Mesodermal cell (in vitro differentiated cells): ENCODE data around the gene C9orf43.

Experiments used
- H3K27ac ChIP-seq: 2 replicates; pipeline ENCODE4 v1.7.0; 2013; ENCODE audit warnings: mild to moderate bottlenecking, low read depth, low read length, moderate library complexity; ENCODE audit not compliant: severe bottlenecking
- H3K36me3 ChIP-seq: 2 replicates; pipeline ENCODE4 v1.7.1; 2013; ENCODE audit warnings: mild to moderate bottlenecking, low read length, moderate library complexity; ENCODE audit not compliant: control insufficient read depth, insufficient read depth
- H3K4me1 ChIP-seq: one replicate; pipeline ENCODE4 v1.7.1; 2013; ENCODE audit warnings: mild to moderate bottlenecking, low read length; ENCODE audit not compliant: insufficient read depth, control insufficient read depth, poor library complexity, severe bottlenecking
- H3K4me3 ChIP-seq: 2 replicates; pipeline ENCODE4 v1.7.0; 2013; ENCODE audit warnings: low read length, control low read depth, mild to moderate bottlenecking; ENCODE audit not compliant: insufficient read depth, poor library complexity, severe bottlenecking; ENCODE audit errors: extremely low read depth
- H3K9me3 ChIP-seq: 2 replicates; pipeline ENCODE4 v1.7.1; 2013; ENCODE audit warnings: mild to moderate bottlenecking, low read length, moderate library complexity; ENCODE audit not compliant: control insufficient read depth
- WGBS, 2 experiments: methylation state at CpG; one replicate each; pipeline ENCODE4 v1.1.5; 2013; ENCODE audit warnings: missing lambda C conversion rate in 2 of 2; ENCODE audit not compliant: insufficient coverage in 2 of 2; 5-methylcytosine and 5-hydroxymethylcytosine counted together

Gene C9orf43

DNA sequence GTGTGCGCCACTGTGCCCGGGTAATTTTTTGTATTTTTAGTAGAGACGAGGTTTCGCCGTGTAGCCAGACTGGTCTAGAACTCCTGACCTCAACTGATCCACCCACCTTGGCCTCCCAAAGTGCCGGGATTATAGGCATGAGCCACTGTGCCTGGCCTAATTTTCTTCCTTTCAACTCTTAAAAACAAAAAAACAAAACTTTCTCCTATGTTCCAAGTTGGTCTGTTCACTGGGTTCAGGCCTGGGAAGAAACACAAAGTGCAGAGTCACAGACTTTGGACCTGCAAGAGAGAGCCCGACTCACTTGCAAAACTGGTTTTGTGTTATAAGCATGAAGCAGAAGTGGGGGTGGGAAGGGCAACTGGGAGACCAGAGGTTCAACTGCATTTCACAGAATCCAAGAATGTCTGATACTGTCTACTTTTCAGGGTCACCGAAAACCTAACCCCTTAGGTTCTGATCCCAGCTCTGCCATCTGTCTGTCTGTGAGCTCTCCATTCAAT is 28.6 kb upstream of the C9orf43 start:
- 93% methylated on average over 3 to 8 of the region's 8 CpGs for WGBS, 2 experiments
- Histone ChIP-seq H3K4me3 (no peak overlapping the region), H3K4me1 (peaks cover 4% of the 10 kb centered on the region), H3K9me3 (no peaks in the 10 kb centered on the region), H3K27ac (no peak overlapping the region), H3K36me3 (peaks cover 13% of the 10 kb centered on the region)

DNA sequence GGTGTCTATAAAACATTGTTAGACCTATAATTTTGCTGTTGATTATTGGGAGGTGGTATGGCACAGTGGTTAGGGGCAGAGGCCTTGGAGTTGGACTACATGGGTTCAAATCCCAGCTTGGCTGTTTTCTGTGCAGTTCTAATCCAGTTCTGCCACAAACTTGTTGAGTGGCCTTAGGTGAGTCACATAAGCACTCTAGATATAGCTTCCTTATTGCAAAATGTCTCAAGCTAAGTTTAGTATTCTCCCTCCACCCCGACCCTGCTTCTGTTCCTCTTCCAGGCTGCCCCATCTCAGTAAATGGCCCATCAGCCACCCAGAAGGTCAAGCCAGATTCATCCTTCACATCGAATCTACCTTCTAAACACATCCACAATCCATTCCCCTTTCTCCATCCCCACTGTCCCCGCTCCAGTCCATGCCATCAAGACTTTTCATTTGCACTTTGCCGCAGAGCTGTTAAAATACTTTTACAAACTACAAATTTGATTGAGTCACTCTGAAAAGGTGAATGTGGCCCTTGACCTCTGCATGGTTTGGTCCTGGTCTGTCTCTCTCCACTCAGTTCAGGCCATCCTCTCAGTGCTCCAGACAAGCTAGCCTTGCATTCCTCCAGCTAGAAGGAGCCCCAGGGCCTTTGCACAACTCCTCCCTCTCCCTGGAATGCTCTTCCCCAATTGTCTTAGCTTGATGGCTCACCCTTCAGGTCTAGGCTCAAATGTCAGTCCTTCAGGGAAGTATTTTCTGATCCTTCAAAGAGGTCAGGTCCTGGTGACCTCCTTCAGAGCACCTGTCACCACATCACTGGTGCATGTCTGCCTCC is 23.8 kb upstream of the C9orf43 start:
- no peak overlapping the region for H3K27ac ChIP-seq
- H3K9me3 ChIP-seq = no peaks in the 10 kb centered on the region
- no peaks in the 10 kb centered on the region for H3K4me1 ChIP-seq
- H3K4me3 ChIP-seq = no peak overlapping the region
- 84 to 86% methylated on average over 3 of the region's 4 CpGs for WGBS, 2 experiments
- H3K36me3 ChIP-seq = peaks cover 50% of the 10 kb centered on the region

DNA sequence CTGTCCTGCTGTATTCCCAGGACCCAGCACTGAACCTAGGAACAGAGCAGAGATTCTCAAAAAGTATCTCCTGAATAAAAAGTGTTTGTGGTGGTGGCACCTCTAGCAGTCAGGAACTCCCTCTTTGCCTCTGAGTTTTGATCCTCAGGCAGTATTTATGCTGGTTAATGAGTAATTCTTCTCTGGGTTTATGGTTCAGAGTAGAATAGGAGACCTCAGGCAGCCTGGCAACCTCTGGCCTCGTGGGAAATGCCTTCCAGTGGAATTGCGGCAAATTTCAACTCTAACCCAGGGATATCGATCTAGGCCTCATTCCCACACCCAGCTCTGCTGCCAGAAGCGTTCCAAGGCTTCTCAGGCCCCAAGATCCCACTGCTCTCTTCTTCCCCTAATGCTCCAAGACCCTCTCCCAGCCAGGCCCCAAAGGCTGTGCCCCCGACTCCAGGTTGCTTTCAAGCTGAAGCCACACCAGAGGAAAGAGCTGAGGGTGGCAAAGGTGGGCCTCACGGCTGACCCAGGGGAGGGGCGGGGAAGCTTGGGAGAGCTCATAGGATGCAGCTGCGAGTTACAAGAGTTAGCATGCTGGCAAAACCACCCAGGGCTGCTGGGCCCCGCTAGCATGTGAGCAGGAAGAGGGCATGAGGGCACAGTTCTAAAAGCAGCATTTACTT is 22.9 kb upstream of the C9orf43 start:
- Histone ChIP-seq H3K27ac (peak overlapping the region; percentile 29), H3K4me1 (no peaks in the 10 kb centered on the region), H3K4me3 (no peak overlapping the region), H3K36me3 (peaks cover 57% of the 10 kb centered on the region), H3K9me3 (no peaks in the 10 kb centered on the region)
- WGBS, 2 experiments = 89 to 95% methylated on average over 8 of the region's 9 CpGs

DNA sequence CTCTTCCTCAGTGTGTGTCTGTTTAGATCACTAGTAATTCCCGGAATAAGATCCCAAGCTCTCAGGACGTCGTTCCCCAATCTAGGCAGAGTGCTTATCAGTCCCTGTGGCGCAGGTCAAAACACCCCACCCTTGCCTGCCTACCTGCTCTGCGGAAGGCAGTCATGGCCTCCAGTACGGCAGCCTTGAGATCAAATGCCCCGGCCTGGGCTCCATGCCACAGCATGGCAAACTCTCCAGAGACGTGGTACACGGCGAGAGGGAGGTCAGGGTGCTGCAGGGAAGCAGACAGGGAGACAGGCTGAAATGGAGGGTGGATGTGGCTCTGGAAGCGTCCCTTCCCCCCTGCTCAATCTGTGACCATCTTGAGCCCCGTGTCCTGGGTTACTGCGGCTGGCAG is 21.7 kb upstream of the C9orf43 start:
- no peak overlapping the region for H3K27ac ChIP-seq
- 95% methylated on average over 13 of the region's 13 CpGs for WGBS, 2 experiments
- H3K4me1 ChIP-seq = no peaks in the 10 kb centered on the region
- peaks cover 64% of the 10 kb centered on the region for H3K36me3 ChIP-seq
- no peak overlapping the region for H3K4me3 ChIP-seq
- no peaks in the 10 kb centered on the region for H3K9me3 ChIP-seq

DNA sequence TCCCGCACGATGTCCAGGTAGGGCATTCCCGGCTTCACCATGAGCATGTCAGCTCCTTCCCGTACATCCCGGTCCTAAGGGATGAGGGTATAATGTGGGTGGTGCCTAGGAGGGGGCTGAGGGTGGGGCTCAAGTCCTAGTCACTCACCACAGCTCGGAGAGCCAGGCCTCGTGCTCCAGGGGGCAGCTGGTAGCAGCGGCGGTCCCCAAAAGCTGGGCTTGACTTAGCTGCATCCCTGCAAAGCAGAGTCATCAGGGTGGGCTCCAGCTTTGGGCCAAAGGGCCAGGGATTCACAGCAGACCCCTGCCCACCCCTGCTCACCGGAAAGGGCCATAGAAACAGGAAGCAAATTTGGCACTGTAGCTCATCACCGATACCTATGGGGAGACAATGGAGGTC is 21.1 kb upstream of the C9orf43 start:
- H3K4me1 ChIP-seq = no peaks in the 10 kb centered on the region
- no peaks in the 10 kb centered on the region for H3K9me3 ChIP-seq
- 94 to 99% methylated on average over 5 to 8 of the region's 11 CpGs for WGBS, 2 experiments
- no peak overlapping the region for H3K27ac ChIP-seq
- peaks cover 64% of the 10 kb centered on the region for H3K36me3 ChIP-seq
- H3K4me3 ChIP-seq = no peak overlapping the region

DNA sequence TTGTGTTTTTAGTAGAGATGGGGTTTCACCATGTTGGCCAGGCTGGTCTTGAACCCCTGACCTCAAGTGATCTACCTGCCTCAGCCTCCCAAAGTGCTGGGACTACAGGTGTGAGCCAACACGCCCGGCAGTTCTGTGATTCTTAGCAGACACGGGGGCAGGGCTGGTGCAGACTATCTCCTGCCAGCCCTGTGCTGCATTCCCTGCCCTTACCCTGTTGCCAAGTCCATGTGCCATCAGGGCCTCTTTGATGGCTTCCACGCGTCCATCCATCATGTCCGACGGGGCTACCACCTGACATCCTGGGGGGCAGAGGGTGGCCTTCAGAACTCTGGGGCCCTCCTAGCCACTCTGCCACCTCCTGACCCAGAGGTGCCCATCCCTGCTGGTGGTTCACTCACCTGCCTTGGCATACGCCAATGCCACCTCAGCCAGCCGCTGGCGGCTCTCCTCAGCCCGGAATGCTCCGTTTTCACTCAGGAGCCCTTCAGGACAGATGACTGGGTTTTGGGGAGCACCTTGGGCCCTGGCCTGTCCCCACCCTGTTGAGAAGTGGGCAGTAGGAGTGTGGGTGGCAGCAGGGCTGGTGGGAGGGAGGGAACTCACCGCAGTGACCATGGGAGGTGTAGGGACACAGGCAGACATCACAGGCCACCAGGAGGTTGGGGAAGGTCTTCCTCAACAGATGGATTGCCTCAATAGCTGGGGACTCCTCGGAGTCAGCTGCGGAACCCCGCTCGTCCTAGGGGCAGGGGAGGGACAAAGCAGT is 20.2 kb upstream of the C9orf43 start:
- H3K27ac ChIP-seq = no peak overlapping the region
- WGBS, 2 experiments = 98 to 99% methylated on average over 12 of the region's 17 CpGs
- peaks cover 69% of the 10 kb centered on the region for H3K36me3 ChIP-seq
- H3K4me1 ChIP-seq = no peaks in the 10 kb centered on the region
- no peak overlapping the region for H3K4me3 ChIP-seq
- H3K9me3 ChIP-seq = no peaks in the 10 kb centered on the region

DNA sequence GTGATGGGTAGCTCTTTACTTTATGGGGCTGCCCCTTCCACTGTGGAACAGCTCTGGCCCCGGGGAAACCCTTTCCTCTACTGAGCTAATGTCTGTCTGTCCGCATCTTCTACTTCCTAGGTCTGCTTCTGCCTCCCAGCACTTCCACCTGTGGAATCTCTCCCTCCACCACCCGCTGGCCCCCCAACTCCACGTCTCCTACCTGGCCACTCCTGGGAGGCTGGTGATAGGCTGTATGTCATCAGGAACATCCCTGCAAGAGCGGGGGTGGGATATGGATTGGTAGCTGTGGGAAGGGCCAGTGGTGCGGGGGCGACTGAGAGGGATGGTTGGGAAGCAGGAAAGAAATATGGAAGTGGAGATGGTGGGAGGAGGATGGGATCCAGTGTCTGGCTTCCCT is 18.6 kb upstream of the C9orf43 start:
- WGBS, 2 experiments = 98 to 100% methylated on average over 2 to 5 of the region's 7 CpGs
- peaks cover 58% of the 10 kb centered on the region for H3K36me3 ChIP-seq

DNA sequence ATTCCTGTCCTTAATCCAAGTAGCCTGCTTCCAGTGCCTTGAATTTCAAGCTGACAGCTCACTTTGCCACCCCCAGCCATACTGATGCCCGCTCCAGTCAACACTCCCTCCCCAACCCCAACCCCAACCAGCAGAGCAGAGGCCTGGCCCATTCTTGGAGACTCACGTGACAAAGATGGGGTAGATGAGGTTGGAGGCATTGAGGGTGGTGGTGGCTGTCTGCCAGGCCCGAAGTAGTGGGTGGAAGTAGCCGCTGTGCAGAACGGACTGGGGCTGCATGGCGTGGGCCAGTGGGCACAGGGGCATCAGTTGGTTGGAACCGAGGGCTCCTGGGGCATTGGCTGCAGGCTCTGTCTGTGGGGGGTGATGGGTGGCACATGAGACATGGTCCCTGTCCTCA is 17.3 kb upstream of the C9orf43 start:
- no peak overlapping the region for H3K27ac ChIP-seq
- H3K4me1 ChIP-seq = peaks cover 19% of the 10 kb centered on the region
- H3K4me3 ChIP-seq = no peak overlapping the region
- H3K9me3 ChIP-seq = no peaks in the 10 kb centered on the region
- peaks cover 48% of the 10 kb centered on the region for H3K36me3 ChIP-seq
- whole genome bisulfite sequencing, 2 experiments = 92 to 100% methylated on average over 4 to 5 of the region's 7 CpGs

More for the DNA sequence above, 18.6 kb upstream of the C9orf43 start:
- Histone ChIP-seq H3K4me1 (peaks cover 7% of the 10 kb centered on the region), H3K27ac (no peak overlapping the region), H3K4me3 (no peak overlapping the region), H3K9me3 (no peaks in the 10 kb centered on the region)

DNA sequence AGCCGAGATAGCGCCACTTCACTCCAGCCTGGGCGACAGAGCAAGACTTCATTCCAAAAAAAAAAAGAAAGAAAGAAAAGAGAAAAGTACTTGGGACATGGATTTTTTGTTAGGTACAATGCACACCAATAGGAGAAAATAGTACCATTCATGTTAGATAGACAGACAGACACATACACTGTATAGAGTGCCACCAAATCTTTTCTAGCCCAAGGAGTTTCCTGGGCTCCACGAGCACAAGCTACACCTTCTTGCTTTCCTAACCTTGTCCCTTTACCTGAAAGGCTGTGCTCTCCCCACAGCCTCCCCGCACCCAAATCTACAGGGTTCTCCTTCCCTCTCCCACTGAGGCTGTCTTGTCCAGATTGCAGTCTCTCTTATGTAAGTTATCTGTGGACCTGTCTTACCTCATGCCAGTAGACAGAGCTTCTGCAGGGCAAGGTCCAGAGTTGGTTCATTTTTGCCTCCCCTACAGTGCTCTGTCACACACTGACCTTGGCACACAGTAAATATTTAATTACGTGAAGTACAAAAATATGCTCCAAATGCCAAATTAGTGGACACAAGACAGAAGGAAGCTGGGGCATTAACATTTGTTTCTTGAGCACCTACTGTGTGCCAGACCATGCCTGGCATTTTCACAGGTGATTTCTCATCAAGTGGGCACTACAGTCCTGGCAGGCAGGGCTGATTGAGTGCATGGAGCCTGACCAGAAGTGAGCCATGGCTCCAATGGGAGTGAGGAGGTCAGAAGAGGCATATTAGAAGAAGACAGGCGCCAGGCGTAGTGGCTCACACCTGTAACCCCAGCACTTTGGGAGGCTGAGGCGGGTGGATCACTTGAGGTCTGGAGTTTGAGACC is 15.3 kb upstream of the C9orf43 start:
- H3K4me3 ChIP-seq = no peak overlapping the region
- H3K27ac ChIP-seq = no peak overlapping the region
- H3K4me1 ChIP-seq = peaks cover 38% of the 10 kb centered on the region
- WGBS, 2 experiments = 90 to 100% methylated on average over 7 to 9 of the region's 9 CpGs
- H3K9me3 ChIP-seq = no peaks in the 10 kb centered on the region
- peaks cover 32% of the 10 kb centered on the region for H3K36me3 ChIP-seq

DNA sequence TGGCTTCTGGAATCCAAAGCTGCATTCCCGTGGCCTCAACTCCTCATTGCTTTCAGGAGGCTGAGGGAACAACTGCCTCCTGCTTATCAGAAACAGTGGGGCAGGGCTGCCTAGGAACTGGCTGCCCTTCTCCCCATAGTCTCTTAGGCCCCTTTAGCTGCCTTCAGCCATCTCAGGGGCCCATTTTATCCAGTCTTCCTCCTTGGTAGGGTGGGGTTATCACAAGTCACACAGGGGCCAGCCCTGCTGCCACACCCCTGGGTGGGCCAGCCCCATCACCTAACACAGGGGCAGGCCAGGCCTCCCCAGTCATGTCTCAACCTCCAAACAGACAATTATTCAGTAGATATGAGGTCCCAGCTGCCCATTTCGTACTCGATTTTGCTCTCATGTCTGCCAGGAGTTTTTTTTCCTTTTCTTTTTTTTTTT is 13.3 kb upstream of the C9orf43 start:
- Histone ChIP-seq H3K4me1 (peaks cover 41% of the 10 kb centered on the region), H3K27ac (no peak overlapping the region), H3K9me3 (no peaks in the 10 kb centered on the region), H3K36me3 (peaks cover 16% of the 10 kb centered on the region), H3K4me3 (no peak overlapping the region)
- 68 to 90% methylated on average over 2 to 3 of the region's 3 CpGs for WGBS, 2 experiments
